ENCODE data around the gene GSX2.
A peak's percentile ranks its signal among the peaks of the same experiment; 100 is the strongest.
"Not testable (repeated sequence)": the region's sequence is repeated elsewhere in the genome, so short reads cannot be mapped to it uniquely, and the experiment has no call there.

GSX2 gene

DNA sequence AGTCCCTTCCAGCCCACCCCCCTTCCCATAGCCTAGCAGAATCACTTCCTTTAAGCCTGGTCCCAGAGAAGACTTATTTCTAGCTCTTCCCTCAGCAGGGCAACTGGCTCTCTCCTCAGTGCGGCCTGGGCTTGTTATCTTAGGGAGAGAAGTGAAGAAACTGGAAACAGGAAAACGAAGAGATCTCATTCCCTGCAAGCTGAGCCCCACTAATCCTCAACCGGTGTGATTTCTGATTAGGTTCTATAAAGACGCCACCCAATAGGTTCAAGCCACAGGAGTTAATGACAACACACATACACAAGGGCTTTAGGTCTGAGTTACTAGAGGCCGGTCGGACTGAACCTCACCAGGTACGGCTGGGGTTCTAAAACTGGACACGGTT, 3.2 kb downstream of the GSX2 start:
- DNase-seq (ENCODE audit: low read depth, low spot score) = no peak

DNA sequence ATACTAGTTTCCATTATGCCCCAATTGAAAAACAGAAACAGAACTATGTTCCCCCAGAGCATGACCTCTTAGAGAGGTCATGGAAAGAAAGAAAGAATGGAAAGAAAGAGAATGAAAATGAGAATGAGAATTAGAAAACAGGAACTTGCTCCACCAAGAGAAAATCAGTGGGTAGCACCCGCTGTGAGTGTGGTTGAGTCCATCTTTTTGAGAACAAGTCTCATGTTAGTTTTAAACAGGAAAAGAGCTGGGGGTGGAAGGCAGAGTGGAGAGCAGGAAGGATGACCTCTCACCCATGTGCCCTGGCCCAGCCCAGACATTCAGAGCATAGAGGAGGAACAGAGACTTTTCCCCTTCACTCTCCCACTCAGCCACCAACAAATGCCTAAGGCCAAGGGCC, 4.9 kb downstream of the GSX2 start:
- DNase-seq (ENCODE audit: low read depth, low spot score) = no peak

DNA sequence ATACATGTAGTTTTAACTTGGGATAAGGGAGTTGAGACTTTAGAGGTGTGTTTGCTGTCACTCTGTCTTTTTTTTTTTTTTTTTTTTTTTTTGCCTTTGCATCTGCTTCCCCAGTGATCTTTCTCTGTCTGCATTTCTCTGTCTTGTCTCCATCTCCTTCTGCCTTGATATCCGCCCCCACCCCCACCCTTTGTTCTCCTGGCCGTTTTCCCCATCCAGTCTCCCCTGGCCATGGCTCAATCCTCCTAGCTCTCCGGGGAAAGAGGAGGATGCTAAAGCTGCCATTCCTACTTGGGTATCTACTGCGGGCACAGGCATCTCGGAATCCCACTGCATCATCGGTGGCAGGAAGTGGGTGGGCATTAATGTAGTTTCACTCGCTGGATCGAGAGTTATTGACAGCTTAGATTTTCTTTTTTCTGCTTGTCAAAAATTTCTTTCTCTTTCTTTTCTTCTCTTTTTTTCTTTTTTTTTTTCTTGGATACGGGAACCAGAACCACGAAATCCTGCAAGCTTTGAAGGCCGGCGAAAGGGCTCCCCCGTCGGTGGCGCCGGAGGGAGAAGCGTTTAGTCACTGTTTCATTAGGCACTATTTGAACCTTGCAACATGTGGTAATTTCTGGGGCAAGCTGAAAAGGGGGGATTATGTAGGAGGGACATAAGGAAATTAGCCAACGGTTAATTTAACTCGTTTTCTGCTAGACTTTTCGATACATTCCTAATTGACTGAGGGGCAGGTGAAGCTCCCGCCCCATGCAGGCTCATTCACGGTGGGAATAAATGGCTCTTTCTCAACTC, 8.2 kb downstream of the GSX2 start:
- no peak for DNase-seq (ENCODE audit: low read depth, low spot score)

DNA sequence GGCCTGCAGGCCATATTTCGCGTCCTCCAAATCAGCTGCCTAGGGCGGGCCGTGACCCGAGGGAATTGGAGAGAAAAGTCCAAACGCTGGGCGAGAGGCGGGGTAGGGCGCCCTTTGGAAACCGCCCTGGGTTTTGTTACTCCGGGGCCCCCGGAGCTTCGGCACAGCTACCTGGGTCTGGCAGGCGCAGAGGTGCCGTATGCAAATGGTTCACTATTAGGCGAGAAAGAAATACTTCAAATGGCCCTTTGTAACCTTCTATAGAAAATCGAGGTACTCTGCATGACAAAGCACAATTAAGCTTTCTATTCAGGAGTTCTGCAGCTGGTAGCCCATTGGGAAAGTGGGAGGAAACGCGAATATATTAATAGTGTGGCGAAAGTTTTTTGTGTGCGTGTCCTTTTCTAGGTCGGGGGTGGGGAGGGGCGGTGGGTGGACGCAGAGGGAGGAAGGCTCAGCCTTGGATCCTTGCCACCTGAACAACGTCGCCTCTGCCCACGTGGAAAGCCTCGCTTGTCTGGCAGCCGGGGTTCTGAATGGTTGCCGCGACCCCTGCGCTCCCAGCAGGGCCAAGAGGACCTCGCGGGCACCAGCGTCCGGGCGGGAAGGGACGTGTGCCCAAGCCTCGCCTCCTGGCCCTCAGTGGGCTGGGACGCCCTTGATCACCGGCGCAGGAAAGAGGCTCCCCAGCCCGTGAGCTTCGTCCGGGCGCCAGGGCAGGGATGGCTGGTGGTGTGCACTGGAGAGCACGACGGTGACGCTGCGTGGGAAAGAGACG, 9.5 kb downstream of the GSX2 start:
- no peak for DNase-seq (ENCODE audit: low read depth, low spot score)

DNA sequence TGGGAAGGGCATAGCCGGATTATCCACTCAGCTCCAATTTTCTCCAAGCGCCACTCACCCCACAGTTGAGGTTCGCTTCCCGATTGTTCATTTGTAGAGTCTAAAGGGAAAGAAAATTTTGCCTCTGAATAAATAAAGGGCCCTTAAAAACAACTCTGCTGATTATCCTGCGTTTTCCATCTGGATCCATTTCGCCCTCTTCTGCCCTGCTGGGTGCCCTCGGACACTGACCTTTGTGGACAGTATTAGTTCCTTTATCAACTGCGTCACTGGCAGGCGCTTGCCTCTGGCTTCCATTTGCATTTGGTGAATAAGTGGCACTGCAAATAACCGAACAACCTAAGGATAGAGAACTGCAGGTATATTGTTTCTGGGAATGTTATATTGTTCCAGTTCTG, 10.1 kb downstream of the GSX2 start:
- DNase-seq (ENCODE audit: low read depth, low spot score) = no peak

DNA sequence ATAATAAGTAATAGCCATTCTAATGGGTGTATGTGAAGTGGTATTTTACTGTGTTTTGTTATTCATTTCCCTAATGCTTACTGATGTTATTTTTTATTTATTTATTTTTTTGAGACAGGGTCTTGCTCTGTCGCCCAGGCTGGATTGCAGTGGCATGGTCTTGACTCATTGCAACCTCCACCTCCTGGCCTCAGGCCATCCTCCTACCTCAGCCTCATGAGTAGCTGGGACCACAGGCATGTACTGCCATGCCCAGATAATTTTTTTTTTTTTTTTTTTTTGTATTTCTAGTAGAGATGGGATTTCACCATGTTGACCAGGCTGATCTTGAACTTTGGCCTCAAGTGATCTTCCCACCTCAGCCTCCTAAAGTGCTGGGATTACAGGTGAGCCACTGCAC, 13.2 kb downstream of the GSX2 start:
- not testable (repeated sequence) for DNase-seq (ENCODE audit: low read depth, low spot score)

DNA sequence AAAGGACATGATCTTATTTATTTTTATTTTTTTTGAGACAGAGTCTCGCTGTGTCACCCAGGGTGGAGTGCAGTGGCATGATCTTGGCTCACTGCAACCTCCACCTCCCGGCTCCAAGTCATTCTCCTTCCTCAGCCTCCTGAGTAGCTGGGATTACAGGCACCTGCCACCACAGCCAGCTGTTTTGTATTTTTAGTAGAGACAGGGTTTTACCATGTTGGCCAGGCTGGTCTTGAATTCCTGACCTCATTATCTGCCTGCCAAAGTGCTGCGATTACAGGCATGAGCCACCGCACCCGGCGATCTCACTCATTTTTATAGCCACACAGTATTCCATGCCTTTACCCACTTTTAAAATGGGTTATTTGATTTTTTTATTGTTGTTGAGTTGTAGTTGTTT, 16.3 kb downstream of the GSX2 start:
- DNase-seq (ENCODE audit: low read depth, low spot score) = not testable (repeated sequence)

DNA sequence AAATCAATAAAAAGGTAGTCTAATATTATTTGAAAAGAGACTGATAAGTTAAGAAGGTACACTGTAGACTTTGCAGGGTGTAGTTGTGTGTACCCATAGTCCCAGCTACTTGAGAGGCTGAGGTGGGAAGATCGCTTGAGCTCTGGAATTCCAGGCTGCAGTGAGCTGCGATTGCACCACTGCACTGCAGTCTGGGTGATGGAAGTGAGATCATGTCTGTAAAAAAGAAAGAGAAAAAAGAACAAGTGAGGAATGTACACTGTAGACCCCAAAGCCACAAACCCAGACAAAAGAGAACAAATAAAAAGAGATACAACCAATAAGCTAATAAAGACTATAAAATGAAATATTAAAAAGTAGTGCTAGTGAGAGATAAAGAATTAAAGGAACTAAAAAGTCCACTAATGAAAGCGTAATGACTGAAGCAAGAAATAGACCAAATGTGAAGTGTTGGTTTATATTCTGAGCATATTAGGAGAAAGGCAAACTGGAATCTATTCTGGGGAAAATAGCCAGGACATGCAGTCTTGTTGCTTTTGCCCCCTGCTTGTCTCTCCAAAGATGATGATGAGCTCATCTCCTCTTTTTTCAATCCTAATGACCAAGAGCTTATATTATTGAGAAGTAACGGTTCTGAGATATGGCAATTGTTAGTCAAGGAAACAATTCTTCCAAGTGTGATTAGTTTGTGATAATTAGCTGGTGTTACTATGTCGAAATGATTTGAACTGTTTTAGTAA, 19.1 kb downstream of the GSX2 start:
- peak; percentile 33 for DNase-seq (ENCODE audit: low read depth, low spot score)

DNA sequence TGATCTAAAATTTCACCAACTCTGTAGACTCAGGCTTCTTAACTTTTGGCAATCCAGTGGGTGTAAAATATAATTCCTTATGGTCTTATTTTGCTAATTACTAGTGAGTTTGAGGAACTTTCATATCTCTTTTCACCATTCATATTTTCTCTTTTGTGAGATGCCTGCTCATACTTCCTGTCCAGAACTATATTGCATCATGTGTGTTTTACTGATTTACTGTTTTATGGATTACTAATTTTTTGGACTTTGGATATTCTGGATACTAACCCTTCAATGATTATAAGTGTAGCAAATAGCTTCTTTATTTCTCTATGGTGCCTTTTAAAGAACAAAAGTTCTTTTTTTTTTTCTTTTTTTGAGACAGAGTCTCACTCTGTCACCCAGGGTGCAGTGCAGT, 20.6 kb downstream of the GSX2 start:
- DNase-seq (ENCODE audit: low read depth, low spot score) = no peak

DNA sequence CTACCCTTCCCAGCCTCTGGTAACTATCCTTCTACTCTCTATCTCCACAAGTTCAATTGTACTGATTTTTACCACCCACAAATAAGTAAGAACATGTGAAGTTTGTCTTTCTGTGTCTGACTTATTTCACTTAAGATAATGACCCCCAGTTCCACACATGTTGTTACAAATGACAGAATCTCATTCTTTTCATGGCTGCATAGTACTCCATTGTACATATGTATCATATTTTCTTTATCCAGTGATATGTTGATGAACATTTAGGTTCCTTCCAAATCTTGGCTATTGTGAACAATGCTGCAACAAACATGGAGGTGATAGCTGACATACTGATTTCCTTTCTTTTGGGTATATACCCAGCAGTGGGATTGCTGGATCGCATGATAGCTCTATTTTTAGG, 27.7 kb downstream of the GSX2 start:
- DNase-seq (ENCODE audit: low read depth, low spot score) = no peak

DNA sequence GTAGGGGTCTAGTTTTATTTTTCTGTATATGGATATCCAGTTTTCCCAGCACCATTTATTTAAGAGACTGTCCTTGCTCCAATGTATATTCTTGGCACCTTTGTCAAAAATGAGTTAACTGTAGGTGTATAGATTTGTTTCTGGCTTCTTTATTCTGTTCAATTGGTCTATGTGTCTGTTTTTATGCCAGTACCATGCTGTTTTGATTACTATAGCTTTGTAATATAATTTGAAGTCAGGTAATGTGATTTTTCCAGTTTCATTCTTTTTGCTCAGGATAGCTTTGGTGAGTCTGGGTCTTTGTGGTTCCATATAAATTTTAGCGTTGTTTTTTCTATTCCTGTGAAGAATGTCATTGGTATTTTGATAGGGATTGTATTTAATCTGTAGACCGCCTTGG, 28.7 kb downstream of the GSX2 start:
- not testable (repeated sequence) for DNase-seq (ENCODE audit: low read depth, low spot score)

DNA sequence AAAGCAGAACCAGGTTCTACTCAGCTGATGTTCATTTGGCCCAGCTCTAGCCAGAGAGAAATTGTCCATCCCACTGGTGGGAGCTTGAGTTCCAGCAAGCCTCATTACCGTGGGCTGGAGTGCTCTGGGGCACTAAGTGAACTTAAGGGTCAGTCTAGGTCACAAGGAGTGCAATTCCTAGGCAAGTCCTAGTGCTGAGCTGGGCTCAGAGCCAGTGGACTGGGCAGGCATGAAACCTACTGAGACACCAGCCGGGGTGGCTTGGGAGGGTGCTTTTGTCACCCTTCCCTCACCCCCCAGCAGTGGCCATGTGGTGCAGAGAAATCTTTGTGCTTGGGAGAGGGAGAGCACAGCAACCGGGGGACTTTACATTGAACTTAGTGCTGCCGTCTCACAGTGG, 39.4 kb downstream of the GSX2 start:
- DNase-seq (ENCODE audit: low read depth, low spot score) = no peak

DNA sequence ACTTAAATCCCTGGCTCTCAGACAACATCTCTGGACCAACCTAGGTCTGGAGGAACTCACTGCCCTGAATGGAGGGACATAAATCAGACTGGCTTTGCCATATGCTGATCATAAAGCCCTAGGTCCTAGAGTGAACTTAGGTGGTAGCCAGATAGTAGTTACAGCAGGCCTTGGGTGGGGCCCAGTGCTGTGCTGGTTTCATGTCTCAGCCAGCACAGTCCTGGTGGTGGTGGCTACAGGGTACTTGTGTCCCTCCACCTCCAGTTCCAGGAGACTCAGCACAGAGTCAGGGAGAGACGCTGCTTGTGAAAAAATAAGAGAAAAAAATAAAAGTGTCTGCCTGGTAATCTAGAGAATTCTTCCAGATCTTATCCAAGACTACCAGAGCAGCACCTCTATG, 40.3 kb downstream of the GSX2 start:
- DNase-seq (ENCODE audit: low read depth, low spot score) = no peak

DNA sequence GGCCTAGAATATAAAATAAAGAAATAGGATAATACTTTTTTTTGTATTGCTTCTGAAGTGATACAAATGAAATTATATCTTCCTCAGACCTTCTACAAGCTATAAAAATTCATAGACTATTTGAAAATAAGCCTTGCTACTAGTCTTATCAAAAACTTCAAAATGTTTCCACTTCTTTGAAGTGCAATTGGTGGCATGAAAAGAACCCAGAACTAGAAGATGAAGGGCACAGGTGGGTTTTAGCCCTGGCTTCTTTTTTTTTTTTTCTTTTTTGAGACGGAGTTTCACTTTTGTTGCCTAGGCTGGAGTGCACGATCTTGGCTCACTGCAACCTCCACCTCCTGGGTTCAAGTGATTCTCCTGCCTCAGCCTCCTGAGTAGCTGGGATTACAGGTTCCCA, 44.2 kb downstream of the GSX2 start:
- DNase-seq (ENCODE audit: low read depth, low spot score) = no peak

DNA sequence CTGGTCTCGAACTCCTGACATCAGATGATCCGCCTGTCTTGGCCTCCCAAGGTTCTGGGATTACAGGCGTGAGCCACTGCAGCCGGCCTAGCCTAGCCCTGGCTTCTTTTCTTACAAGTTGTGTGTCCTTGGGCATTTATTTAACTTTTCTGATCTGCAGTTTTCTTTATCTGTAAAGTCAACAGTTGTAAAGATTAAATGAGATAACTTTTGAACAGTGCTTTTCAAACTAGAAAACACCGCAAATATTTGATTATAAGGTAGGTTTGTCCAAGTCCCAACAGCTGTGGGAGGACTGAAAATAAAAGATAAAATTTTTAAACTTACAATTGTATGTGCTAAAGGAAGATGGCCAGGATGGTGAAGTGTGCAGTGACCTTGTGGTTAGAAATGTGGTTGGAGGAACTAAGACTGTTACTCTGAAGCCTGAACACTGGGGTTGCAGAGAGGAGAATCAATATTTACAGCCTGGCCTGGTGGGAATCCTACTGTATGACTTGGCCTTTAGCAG, 44.8 kb downstream of the GSX2 start:
- DNase-seq (ENCODE audit: low read depth, low spot score) = no peak

DNA sequence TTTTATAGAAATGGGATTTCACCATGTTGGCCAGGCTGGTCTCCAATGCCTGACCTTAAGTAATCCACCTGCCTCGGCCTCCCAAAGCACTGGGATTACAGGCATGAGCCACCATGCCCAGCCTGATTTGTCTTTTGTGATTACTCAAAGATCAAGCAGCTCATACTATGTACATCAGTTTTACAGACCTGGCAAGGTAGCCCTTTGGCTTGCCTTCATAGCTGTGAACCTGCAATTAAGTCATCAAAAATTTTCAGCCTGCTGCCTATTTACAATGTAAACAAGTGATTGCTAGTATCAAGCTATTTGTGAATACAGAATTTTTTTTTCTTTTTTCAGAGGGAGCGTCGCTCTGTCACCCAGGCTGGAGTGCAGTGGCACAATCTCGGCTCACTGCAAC, 46.2 kb downstream of the GSX2 start:
- no peak for DNase-seq (ENCODE audit: low read depth, low spot score)

DNA sequence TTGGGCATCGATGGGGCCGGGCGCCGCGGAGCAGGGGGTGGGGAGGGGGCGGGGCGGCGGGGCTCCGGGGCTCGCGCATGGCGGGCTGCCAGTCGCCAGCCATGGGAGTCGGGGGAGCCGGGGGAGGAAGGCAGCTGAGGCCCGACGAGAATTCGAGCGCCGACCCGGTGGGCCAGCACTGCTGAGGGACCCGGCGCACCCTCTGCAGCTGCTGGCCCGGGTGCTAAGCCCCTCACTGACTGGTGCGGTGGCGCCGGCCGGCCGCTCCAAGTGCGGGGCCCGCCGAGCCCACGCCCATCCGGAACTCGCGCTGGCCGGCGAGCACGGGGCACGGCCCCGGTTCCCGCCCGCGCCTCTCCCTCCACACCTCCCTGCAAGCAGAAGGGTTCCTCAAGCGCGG, 49.4 kb downstream of the GSX2 start:
- no peak for DNase-seq (ENCODE audit: low read depth, low spot score)

All from smooth muscle cell of the brain vasculature (primary cell).